ENCODE measurements around the gene ESR1.

ESR1 gene

DNA sequence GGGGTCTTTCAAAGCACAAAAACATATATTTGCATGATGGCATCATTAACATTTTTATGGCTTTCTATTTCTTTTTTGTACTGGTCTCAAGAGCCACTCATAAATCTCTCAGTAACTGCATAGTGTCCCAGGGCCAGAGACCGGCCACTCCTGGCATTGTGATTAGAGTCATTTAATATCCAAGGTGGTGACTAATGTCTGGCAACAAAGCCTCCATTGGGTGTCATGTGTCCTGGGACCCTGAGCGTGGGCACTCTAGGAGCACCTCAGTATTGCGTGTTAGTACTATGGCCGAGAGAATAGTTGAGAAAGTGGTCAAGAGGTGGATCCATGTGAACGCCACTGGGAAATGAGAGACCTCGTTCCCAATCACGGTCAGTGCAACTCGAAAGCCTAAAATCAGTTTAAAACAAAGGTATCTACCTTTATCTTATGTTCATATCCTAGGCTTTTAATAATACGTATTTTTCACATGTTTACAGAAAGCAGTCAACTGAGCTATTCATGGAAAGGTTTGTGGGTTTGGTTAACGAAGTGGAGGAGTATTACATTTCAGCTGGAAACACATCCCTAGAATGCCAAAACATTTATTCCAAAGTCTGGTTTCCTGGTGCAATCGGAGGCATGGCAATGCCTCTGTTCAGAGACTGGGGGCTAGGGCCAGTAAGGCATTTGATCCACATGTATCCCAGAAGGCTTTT lies 2.7 kb upstream of the ESR1 start:
- no peak for DNase-seq
- no peaks in the 10 kb centered on the region for H3K27me3 ChIP-seq
- H3K27ac ChIP-seq = peak overlapping the region; percentile 78 to 80
- TF ChIP-seq, protein P1, sequence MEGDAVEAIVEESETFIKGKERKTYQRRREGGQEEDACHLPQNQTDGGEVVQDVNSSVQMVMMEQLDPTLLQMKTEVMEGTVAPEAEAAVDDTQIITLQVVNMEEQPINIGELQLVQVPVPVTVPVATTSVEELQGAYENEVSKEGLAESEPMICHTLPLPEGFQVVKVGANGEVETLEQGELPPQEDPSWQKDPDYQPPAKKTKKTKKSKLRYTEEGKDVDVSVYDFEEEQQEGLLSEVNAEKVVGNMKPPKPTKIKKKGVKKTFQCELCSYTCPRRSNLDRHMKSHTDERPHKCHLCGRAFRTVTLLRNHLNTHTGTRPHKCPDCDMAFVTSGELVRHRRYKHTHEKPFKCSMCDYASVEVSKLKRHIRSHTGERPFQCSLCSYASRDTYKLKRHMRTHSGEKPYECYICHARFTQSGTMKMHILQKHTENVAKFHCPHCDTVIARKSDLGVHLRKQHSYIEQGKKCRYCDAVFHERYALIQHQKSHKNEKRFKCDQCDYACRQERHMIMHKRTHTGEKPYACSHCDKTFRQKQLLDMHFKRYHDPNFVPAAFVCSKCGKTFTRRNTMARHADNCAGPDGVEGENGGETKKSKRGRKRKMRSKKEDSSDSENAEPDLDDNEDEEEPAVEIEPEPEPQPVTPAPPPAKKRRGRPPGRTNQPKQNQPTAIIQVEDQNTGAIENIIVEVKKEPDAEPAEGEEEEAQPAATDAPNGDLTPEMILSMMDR (IDR thresholded peaks at IDR 0.05) = no peak
- H3K9me3 ChIP-seq = no peaks in the 10 kb centered on the region
- peak overlapping the region; percentile 34 to 43 for H3K4me3 ChIP-seq
- intact Hi-C loops (cut with DNase I; ENCODE audit: low total_unique reads) = no loop called here
- H3K36me3 ChIP-seq = no peaks in the 10 kb centered on the region
- H3K4me1 ChIP-seq = peaks cover 0 to 82% (median 26%) of the 10 kb centered on the region in 4 donors

DNA sequence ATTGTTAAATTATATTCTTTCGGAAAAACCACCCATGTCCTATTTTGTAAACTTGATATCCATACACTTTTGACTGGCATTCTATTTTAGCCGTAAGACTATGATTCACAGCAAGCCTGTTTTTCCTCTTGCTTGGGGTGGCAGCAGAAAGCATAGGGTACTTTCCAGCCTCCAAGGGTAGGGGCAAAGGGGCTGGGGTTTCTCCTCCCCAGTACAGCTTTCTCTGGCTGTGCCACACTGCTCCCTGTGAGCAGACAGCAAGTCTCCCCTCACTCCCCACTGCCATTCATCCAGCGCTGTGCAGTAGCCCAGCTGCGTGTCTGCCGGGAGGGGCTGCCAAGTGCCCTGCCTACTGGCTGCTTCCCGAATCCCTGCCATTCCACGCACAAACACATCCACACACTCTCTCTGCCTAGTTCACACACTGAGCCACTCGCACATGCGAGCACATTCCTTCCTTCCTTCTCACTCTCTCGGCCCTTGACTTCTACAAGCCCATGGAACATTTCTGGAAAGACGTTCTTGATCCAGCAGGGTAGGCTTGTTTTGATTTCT lies 2.1 kb upstream of the ESR1 start:
- TF ChIP-seq, protein P1 (IDR thresholded peaks at IDR 0.05) = no peak
- Histone ChIP-seq H3K9me3 (no peaks in the 10 kb centered on the region), H3K4me3 (peak overlapping the region; percentile 34 to 43), H3K27ac (peak overlapping the region; percentile 78 to 80), H3K4me1 (peaks cover 0 to 84% (median 26%) of the 10 kb centered on the region in 4 donors), H3K36me3 (no peaks in the 10 kb centered on the region), H3K27me3 (no peaks in the 10 kb centered on the region)
- DNase-seq = peak; percentile 41 to 77
- intact Hi-C loops (cut with DNase I; ENCODE audit: low total_unique reads) = no loop called here

DNA sequence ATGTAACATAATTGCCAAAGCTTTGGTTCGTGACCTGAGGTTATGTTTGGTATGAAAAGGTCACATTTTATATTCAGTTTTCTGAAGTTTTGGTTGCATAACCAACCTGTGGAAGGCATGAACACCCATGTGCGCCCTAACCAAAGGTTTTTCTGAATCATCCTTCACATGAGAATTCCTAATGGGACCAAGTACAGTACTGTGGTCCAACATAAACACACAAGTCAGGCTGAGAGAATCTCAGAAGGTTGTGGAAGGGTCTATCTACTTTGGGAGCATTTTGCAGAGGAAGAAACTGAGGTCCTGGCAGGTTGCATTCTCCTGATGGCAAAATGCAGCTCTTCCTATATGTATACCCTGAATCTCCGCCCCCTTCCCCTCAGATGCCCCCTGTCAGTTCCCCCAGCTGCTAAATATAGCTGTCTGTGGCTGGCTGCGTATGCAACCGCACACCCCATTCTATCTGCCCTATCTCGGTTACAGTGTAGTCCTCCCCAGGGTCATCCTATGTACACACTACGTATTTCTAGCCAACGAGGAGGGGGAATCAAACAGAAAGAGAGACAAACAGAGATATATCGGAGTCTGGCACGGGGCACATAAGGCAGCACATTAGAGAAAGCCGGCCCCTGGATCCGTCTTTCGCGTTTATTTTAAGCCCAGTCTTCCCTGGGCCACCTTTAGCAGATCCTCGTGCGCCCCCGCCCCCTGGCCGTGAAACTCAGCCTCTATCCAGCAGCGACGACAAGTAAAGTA lies 547 bp upstream of the ESR1 start:
- no peaks in the 10 kb centered on the region for H3K36me3 ChIP-seq
- H3K27ac ChIP-seq = peak overlapping the region; percentile 77 to 80
- no peak for DNase-seq
- H3K4me1 ChIP-seq = peaks cover 0 to 83% (median 26%) of the 10 kb centered on the region in 4 donors
- no peaks in the 10 kb centered on the region for H3K27me3 ChIP-seq
- no peaks in the 10 kb centered on the region for H3K9me3 ChIP-seq
- H3K4me3 ChIP-seq = peak overlapping the region; percentile 69 to 73
- intact Hi-C loops (cut with DNase I; ENCODE audit: low total_unique reads) = no loop called here
- TF ChIP-seq, protein P1 (IDR thresholded peaks at IDR 0.05) = no peak

DNA sequence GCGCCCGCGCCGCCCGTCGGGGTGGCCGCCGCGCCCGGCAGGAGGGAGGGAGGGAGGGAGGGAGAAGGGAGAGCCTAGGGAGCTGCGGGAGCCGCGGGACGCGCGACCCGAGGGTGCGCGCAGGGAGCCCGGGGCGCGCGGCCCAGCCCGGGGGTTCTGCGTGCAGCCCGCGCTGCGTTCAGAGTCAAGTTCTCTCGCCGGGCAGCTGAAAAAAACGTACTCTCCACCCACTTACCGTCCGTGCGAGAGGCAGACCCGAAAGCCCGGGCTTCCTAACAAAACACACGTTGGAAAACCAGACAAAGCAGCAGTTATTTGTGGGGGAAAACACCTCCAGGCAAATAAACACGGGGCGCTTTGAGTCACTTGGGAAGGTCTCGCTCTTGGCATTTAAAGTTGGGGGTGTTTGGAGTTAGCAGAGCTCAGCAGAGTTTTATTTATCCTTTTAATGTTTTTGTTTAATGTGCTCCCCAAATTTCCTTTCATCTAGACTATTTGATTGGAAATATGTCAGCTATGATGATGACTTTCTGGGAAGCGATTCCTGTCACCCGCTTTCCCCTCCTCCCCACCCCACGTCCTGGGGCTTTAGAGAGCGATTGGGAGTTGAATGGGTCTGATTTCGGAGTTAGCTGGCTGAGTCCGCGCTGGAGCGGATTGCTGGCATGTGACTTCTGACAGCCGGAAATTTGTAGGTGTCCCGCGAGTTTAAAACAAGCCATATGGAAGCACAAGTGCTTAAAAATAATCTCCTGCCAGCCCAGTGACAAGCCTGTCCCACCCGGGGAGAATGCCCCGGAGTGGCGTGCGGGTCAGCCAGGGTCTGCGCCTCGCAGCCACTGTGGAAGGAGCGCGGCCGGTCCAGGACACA lies 1.1 kb downstream of the ESR1 start:
- Histone ChIP-seq H3K27me3 (no peaks in the 10 kb centered on the region), H3K4me1 (peaks cover 0 to 68% (median 26%) of the 10 kb centered on the region in 4 donors), H3K27ac (peak overlapping the region; percentile 77 to 80), H3K9me3 (no peaks in the 10 kb centered on the region), H3K4me3 (peak overlapping the region; percentile 69 to 73), H3K36me3 (no peaks in the 10 kb centered on the region)
- intact Hi-C loops (cut with DNase I; ENCODE audit: low total_unique reads) = no loop called here
- TF ChIP-seq, protein P1 (IDR thresholded peaks at IDR 0.05) = no peak
- DNase-seq = peak; percentile 66 to 74

DNA sequence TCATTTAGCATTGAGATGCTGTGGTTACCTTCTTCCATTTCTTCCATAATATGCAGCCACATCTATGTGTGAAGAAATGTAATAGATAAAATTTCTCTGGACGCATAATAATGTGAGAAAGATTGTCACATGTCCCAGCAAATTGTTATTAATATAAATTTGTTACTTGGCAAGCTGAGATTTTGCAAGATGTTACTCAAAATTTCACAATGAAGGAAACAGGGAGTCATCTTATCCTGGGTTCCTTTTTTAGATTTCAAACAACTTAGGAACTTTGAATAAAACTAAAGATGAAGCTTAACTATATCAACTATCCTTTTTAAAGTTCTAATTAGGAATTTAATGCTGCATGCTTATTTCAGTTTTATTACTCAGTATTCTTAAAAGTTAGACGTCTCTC lies 3.6 kb downstream of the ESR1 start:
- no peak for DNase-seq
- intact Hi-C loops (cut with DNase I; ENCODE audit: low total_unique reads) = no loop called here
- Histone ChIP-seq H3K4me3 (no peak overlapping the region), H3K27ac (peak overlapping the region in 1 of 2 donors; percentile 80), H3K4me1 (peaks cover 0 to 44% (median 11%) of the 10 kb centered on the region in 4 donors), H3K9me3 (no peaks in the 10 kb centered on the region), H3K27me3 (no peaks in the 10 kb centered on the region), H3K36me3 (no peaks in the 10 kb centered on the region)
- TF ChIP-seq, protein P1 (IDR thresholded peaks at IDR 0.05) = no peak
